H9 (cell line): ENCODE results near the gene NCR1. TPM values are rescaled to one million over a fixed set of nuclear protein-coding genes. Genes with fewer than 3 reads are reported as not detected.

Experiments
- DNase-seq: peaks from one replicate; pipeline ENCODE4 v3.0.0-alpha.2; 2017
- H2AFZ ChIP-seq: one replicate; pipeline ENCODE4 v1.6.1; 2013; ENCODE audit warnings: mild to moderate bottlenecking, low read length, control low read depth, moderate library complexity
- H2AK5ac ChIP-seq: 2 replicates; pipeline ENCODE4 v1.6.1; 2013; ENCODE audit warnings: low read length, control low read depth, mixed read lengths; ENCODE audit not compliant: insufficient read length
- H2BK120ac ChIP-seq: one replicate; pipeline ENCODE4 v1.6.1; 2013; ENCODE audit warnings: low read depth, mild to moderate bottlenecking, low read length, control low read depth, inconsistent platforms; ENCODE audit not compliant: poor library complexity, severe bottlenecking
- H2BK12ac ChIP-seq: 2 replicates; pipeline ENCODE4 v1.6.1; 2013; ENCODE audit warnings: low read length, control low read depth, mixed read lengths, low read depth; ENCODE audit not compliant: insufficient read length
- H2BK15ac ChIP-seq: 2 replicates; pipeline ENCODE4 v1.6.1; 2013; ENCODE audit warnings: low read depth, low read length, control low read depth
- H2BK20ac ChIP-seq: one replicate; pipeline ENCODE4 v1.6.1; 2013; ENCODE audit warnings: low read depth, mild to moderate bottlenecking, low read length, control low read depth, inconsistent platforms; ENCODE audit not compliant: poor library complexity, severe bottlenecking
- H2BK5ac ChIP-seq: 2 replicates; pipeline ENCODE4 v1.6.1; 2013; ENCODE audit warnings: low read length, control low read depth, mixed read lengths; ENCODE audit not compliant: insufficient read length
- H3K14ac ChIP-seq: 2 replicates; pipeline ENCODE4 v1.6.1; 2013; ENCODE audit warnings: low read length, control low read depth; ENCODE audit not compliant: insufficient read depth
- H3K18ac ChIP-seq: 2 replicates; pipeline ENCODE4 v1.6.1; 2013; ENCODE audit warnings: low read depth, mild to moderate bottlenecking, mixed read lengths, low read length, control low read depth; ENCODE audit not compliant: insufficient read length
- H3K23ac ChIP-seq: 2 replicates; pipeline ENCODE4 v1.6.1; 2013; ENCODE audit warnings: low read length, control low read depth, mixed read lengths, low read depth; ENCODE audit not compliant: insufficient read length
- H3K23me2 ChIP-seq: 2 replicates; pipeline ENCODE4 v1.6.1; 2013; ENCODE audit warnings: low read depth, mild to moderate bottlenecking, mixed read lengths, low read length, control low read depth; ENCODE audit not compliant: insufficient read length, poor library complexity, severe bottlenecking
- H3K27ac ChIP-seq: 2 replicates; pipeline ENCODE4 v1.5.1; 2013; ENCODE audit warnings: low read length, control low read depth, mixed read lengths, low read depth; ENCODE audit not compliant: insufficient read length
- H3K27me3 ChIP-seq: 2 replicates; pipeline ENCODE4 v1.6.1; 2013; ENCODE audit warnings: low read length, control low read depth, inconsistent platforms; ENCODE audit not compliant: insufficient read depth
- H3K4ac ChIP-seq: 2 replicates; pipeline ENCODE4 v1.6.1; 2013; ENCODE audit warnings: low read depth, mild to moderate bottlenecking, control low read depth, inconsistent platforms, low read length, moderate library complexity
- H3K4me1 ChIP-seq: 2 replicates; pipeline ENCODE4 v1.6.1; 2013; ENCODE audit warnings: low read length, control low read depth, inconsistent platforms; ENCODE audit not compliant: insufficient read depth
- H3K4me2 ChIP-seq: 2 replicates; pipeline ENCODE4 v1.6.1; 2013; ENCODE audit warnings: low read length, control low read depth, mixed read lengths; ENCODE audit not compliant: insufficient read length, insufficient read depth
- H3K56ac ChIP-seq: 2 replicates; pipeline ENCODE4 v1.6.1; 2013; ENCODE audit warnings: low read depth, mild to moderate bottlenecking, mixed read lengths, low read length, control low read depth; ENCODE audit not compliant: insufficient read length
- H3K79me1 ChIP-seq: 2 replicates; pipeline ENCODE4 v1.6.1; 2013; ENCODE audit warnings: low read depth, mild to moderate bottlenecking, moderate library complexity, low read length, control low read depth, inconsistent platforms; ENCODE audit not compliant: insufficient read depth, poor library complexity, severe bottlenecking
- H3K79me2 ChIP-seq: 2 replicates; pipeline ENCODE4 v1.6.1; 2013; ENCODE audit warnings: low read length, control low read depth, inconsistent platforms; ENCODE audit not compliant: insufficient read depth
- H3K9ac ChIP-seq: 2 replicates; pipeline ENCODE4 v1.6.1; 2013; ENCODE audit warnings: low read length, control low read depth, mixed read lengths; ENCODE audit not compliant: insufficient read length; ENCODE audit errors: extremely low read depth
- H3K9me3 ChIP-seq: one replicate; pipeline ENCODE4 v1.6.1; 2013; ENCODE audit warnings: low read depth, low read length, inconsistent platforms; ENCODE audit not compliant: control insufficient read depth
- H3T11ph ChIP-seq: one replicate; pipeline ENCODE4 v1.6.1; 2013; ENCODE audit warnings: mild to moderate bottlenecking, low read length, control low read depth, inconsistent platforms
- H4K20me1 ChIP-seq: one replicate; pipeline ENCODE4 v1.6.1; 2013; ENCODE audit not compliant: control insufficient read depth, insufficient read length, insufficient read depth
- H4K5ac ChIP-seq: 2 replicates; pipeline ENCODE4 v1.6.1; 2013; ENCODE audit warnings: low read depth, mild to moderate bottlenecking, mixed read lengths, low read length, control low read depth; ENCODE audit not compliant: insufficient read length
- H4K8ac ChIP-seq: replicated peaks from 2 replicates; pipeline ENCODE4 v1.6.1; 2013; ENCODE audit warnings: low read length, control low read depth, mixed read lengths, low read depth; ENCODE audit not compliant: insufficient read length
- H4K91ac ChIP-seq: 2 replicates; pipeline ENCODE4 v1.6.1; 2013; ENCODE audit warnings: low read depth, mild to moderate bottlenecking, moderate library complexity, mixed read lengths, low read length, control low read depth; ENCODE audit not compliant: insufficient read length
- H3K27ac Mint-ChIP-seq, 3 experiments: 2 replicates in 2 of 3; 3 replicates in 1 of 3; pipeline ENCODE4 v1.8.0; 2020 to 2021; ENCODE audit warnings: mixed read lengths in 3 of 3, mild to moderate bottlenecking in 1 of 3, moderate library complexity in 1 of 3
- H3K27me3 Mint-ChIP-seq: 2 replicates; pipeline ENCODE4 v1.8.0; 2021; ENCODE audit warnings: low read depth, mild to moderate bottlenecking, moderate library complexity, mixed read lengths
- H3K36me3 Mint-ChIP-seq, 3 experiments: 2 replicates in 2 of 3; 3 replicates in 1 of 3; pipeline ENCODE4 v1.8.0; 2020 to 2021; ENCODE audit warnings: low read depth in 3 of 3, mixed read lengths in 3 of 3; ENCODE audit not compliant: insufficient read depth in 1 of 3
- H3K4me1 Mint-ChIP-seq, 2 experiments: 2 replicates each; pipeline ENCODE4 v1.8.0; 2020; ENCODE audit warnings: mixed read lengths in 2 of 2
- H3K4me3 Mint-ChIP-seq, 2 experiments: 2 replicates in 1 of 2; 3 replicates in 1 of 2; pipeline ENCODE4 v1.8.0; 2020 to 2021; ENCODE audit warnings: mild to moderate bottlenecking in 2 of 2, mixed read lengths in 2 of 2, moderate library complexity in 1 of 2
- H3K9me3 Mint-ChIP-seq, 2 experiments: 2 replicates in 1 of 2; 3 replicates in 1 of 2; pipeline ENCODE4 v1.8.0; 2020; ENCODE audit warnings: mild to moderate bottlenecking in 2 of 2, mixed read lengths in 2 of 2, moderate library complexity in 1 of 2
- WGBS: extraction: QIAGEN DNeasy Blood & Tissue Kit; methylation state at CpG from one replicate; pipeline ENCODE4 v1.1.7; 2013; ENCODE audit warnings: missing lambda C conversion rate, low lambda C conversion rate, mixed read lengths; ENCODE audit not compliant: insufficient read length; ENCODE audit errors: extremely low coverage; 5-methylcytosine and 5-hydroxymethylcytosine counted together
- total RNA-seq: library from RNA; stranded (reverse); gene quantifications from 2 replicates; pipeline ENCODE4 v1.2.1, GENCODE V29; 2021
- TF ChIP-seq, protein P1 (sequence below): fragments of 200-600 bp; sonication (generic); conservative IDR thresholded peaks from 3 replicates; pipeline ENCODE4 v1.8.0; 2021; ENCODE audit warnings: antibody characterized with exemption, mild to moderate bottlenecking

Gene NCR1
- total RNA-seq, 1 experiment from 2014 or later = 2.0 TPM

DNA sequence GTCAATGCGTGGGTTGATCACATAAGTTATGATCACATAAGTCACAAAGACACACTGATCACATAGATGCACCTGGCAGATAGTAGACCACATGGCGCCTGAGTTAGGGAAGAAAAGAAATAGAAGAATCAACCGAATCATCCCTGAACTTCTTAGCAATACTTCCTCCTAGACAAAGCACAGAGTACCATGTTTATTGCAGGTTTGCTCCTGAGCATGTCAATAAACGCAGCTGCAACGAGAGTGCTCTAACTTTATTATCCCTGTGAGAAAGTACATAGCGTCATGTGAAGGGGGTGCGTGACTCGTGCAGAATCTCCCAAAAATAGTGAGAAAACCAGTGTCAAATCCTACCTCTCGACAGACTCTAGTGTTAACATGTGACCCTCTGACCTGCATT lies 17.3 kb downstream of the NCR1 start:
- Mint-ChIP-seq H3K9me3 (peaks cover 25 to 88% of the 10 kb centered on the region in 2 experiments), H3K27me3 (peaks cover 3% of the 10 kb centered on the region), H3K4me1 (0 out of 4 replicates have a peak, but pooled peaks cover 0 to 4% of the 10 kb centered on the region in 2 experiments), H3K4me3 (no peak overlapping the region; a peak in 1 of 5 replicates), H3K27ac (no peak overlapping the region), H3K36me3 (peaks cover 3 to 7% (median 4%) of the 10 kb centered on the region in 3 experiments; a peak in 5 of 7 replicates)
- Histone ChIP-seq H2AFZ (no peak overlapping the region), H3K18ac (no peak overlapping the region), H3K14ac (no peak overlapping the region), H3K27me3 (no peaks in the 10 kb centered on the region), H4K91ac (no peak overlapping the region), H3K9me3 (peaks cover 4% of the 10 kb centered on the region), H3K79me1 (no peaks in the 10 kb centered on the region), H3K27ac (no peak overlapping the region), H2BK20ac (no peak overlapping the region), H4K5ac (no peak overlapping the region), H3K23me2 (no peaks in the 10 kb centered on the region), H3K9ac (no peak overlapping the region), H2AK5ac (no peak overlapping the region), H3K23ac (no peak overlapping the region), H2BK15ac (no peak overlapping the region), H3K4ac (no peak overlapping the region), H3K79me2 (no peaks in the 10 kb centered on the region), H3K4me2 (no peak overlapping the region), H4K8ac (no peak overlapping the region), H3K4me1 (no peaks in the 10 kb centered on the region), H2BK12ac (no peak overlapping the region), H4K20me1 (no peaks in the 10 kb centered on the region), H3K56ac (no peak overlapping the region), H2BK120ac (no peak overlapping the region), H3T11ph (no peak overlapping the region), H2BK5ac (no peak overlapping the region)
- DNase-seq = no peak
- WGBS = no CpG with 5 or more reads among the region's 9 CpGs
- TF ChIP-seq, protein P1, sequence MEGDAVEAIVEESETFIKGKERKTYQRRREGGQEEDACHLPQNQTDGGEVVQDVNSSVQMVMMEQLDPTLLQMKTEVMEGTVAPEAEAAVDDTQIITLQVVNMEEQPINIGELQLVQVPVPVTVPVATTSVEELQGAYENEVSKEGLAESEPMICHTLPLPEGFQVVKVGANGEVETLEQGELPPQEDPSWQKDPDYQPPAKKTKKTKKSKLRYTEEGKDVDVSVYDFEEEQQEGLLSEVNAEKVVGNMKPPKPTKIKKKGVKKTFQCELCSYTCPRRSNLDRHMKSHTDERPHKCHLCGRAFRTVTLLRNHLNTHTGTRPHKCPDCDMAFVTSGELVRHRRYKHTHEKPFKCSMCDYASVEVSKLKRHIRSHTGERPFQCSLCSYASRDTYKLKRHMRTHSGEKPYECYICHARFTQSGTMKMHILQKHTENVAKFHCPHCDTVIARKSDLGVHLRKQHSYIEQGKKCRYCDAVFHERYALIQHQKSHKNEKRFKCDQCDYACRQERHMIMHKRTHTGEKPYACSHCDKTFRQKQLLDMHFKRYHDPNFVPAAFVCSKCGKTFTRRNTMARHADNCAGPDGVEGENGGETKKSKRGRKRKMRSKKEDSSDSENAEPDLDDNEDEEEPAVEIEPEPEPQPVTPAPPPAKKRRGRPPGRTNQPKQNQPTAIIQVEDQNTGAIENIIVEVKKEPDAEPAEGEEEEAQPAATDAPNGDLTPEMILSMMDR = no peak
